ENCODE results near the gene DHX16. TPM values are rescaled to one million over a fixed set of nuclear protein-coding genes. Genes with fewer than 3 reads are reported as not detected.

Gene DHX16
- total RNA-seq, 1 experiment from 2014 or later: 34.8 TPM

DNA sequence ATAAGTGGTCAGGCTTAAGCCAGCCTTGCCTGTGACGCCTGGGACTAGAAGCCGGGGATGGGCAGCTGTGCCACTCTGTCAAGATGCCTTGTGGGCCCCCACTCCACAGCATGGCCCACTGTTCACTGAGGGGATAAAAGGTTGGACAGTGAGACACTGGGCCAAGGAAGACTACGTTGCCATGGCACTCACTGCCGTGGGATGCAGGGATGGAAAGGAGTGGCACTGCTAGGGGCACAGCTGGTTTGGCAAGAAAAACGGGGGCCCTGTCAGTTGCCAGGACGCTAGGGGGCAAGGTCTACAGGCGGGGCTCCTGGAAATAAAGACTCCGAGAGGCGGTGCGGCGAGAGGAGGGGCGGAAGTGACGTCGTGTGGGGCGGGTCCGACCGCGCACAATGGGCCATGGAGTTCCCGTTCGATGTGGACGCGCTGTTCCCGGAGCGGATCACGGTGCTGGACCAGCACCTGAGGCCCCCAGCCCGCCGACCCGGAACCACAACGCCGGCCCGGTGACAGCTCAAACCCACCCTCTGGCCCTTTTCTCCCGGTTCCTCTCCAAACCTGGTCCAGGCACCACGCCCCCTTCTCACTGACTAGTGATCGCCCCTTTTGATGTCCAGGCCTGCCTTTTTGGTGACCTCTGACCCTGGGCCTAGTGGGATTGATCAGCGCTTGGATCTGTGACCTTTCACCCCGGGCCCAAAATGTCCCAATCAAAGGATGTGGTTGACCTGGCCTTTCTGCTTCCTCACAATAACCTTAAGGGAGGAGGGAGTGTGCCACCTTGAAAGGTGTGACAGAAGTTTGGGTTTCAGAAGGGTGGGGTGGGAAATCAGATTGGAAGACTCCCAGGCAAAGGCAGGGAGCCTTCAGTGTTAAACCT is 46.1 kb downstream of the DHX16 start, which contains the start of gene ATAT1:
Gene ATAT1, plus strand, starts transcription at position 391 of the 883 bp plus-strand sequence.
- no peak within 1 kb of the TSS for H2BK20ac ChIP-seq (ENCODE audit: low read depth, low read length, poor library complexity, severe bottlenecking)
- H2BK5ac ChIP-seq (ENCODE audit: insufficient read length, low read length): no peak within 1 kb of the TSS
- H4K20me1 ChIP-seq (ENCODE audit: control insufficient read depth, insufficient read depth, insufficient read length): no peaks in the 10 kb centered on the region
- no peak within 1 kb of the TSS for H3K56ac ChIP-seq (ENCODE audit: insufficient read length, low read depth, low read length)
- Mint-ChIP-seq H3K36me3 (ENCODE audit: insufficient read depth in 1 of 3, low read depth in 3 of 3) (peaks cover 27 to 71% (median 67%) of the 10 kb centered on the region in 3 experiments; a peak in 6 of 7 replicates), H3K27ac (peak within 1 kb of the TSS; percentile 92 to 98 (median 98); a peak in 6 of 7 replicates), H3K27me3 (ENCODE audit: low read depth) (no peaks in the 10 kb centered on the region), H3K4me3 (peak within 1 kb of the TSS; percentile 90 to 95), H3K9me3 (no peaks in the 10 kb centered on the region; a peak in 1 of 5 replicates), H3K4me1 (peaks cover 14% of the 10 kb centered on the region in 2 experiments)
- H2BK120ac ChIP-seq (ENCODE audit: low read depth, low read length, poor library complexity, severe bottlenecking): no peak within 1 kb of the TSS
- TF ChIP-seq, protein P1, sequence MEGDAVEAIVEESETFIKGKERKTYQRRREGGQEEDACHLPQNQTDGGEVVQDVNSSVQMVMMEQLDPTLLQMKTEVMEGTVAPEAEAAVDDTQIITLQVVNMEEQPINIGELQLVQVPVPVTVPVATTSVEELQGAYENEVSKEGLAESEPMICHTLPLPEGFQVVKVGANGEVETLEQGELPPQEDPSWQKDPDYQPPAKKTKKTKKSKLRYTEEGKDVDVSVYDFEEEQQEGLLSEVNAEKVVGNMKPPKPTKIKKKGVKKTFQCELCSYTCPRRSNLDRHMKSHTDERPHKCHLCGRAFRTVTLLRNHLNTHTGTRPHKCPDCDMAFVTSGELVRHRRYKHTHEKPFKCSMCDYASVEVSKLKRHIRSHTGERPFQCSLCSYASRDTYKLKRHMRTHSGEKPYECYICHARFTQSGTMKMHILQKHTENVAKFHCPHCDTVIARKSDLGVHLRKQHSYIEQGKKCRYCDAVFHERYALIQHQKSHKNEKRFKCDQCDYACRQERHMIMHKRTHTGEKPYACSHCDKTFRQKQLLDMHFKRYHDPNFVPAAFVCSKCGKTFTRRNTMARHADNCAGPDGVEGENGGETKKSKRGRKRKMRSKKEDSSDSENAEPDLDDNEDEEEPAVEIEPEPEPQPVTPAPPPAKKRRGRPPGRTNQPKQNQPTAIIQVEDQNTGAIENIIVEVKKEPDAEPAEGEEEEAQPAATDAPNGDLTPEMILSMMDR (conservative IDR thresholded peaks at IDR 0.05): peak; percentile 55
- no peaks in the 10 kb centered on the region; the same call in 1 of the 2 replicates for H3K4me1 ChIP-seq (ENCODE audit: insufficient read depth, low read length)
- no peak within 1 kb of the TSS for H4K91ac ChIP-seq (ENCODE audit: insufficient read length, low read depth, low read length)
- H3K18ac ChIP-seq (ENCODE audit: insufficient read length, low read depth, low read length): peak within 1 kb of the TSS; percentile 15
- H4K8ac ChIP-seq (replicated peaks; ENCODE audit: insufficient read length, low read depth, low read length): no peak within 1 kb of the TSS
- H3K27me3 ChIP-seq (ENCODE audit: insufficient read depth, low read length): no peaks in the 10 kb centered on the region
- H2AFZ ChIP-seq (ENCODE audit: low read length): no peak within 1 kb of the TSS
- DNase-seq: peak; percentile 94
- H3K23me2 ChIP-seq (ENCODE audit: insufficient read length, low read depth, low read length, poor library complexity, severe bottlenecking): peaks cover 9% of the 10 kb centered on the region
- H2BK12ac ChIP-seq (ENCODE audit: insufficient read length, low read depth, low read length): no peak within 1 kb of the TSS
- peak within 1 kb of the TSS; percentile 78 for H3K4me2 ChIP-seq (ENCODE audit: insufficient read depth, insufficient read length, low read length)
- no peak within 1 kb of the TSS for H2AK5ac ChIP-seq (ENCODE audit: insufficient read length, low read length)
- no peaks in the 10 kb centered on the region for H3K79me2 ChIP-seq (ENCODE audit: insufficient read depth, low read length)
- H3K9me3 ChIP-seq (ENCODE audit: control insufficient read depth, low read depth, low read length): no peaks in the 10 kb centered on the region
- H3T11ph ChIP-seq (ENCODE audit: low read length): no peak within 1 kb of the TSS
- no peak within 1 kb of the TSS for H3K14ac ChIP-seq (ENCODE audit: insufficient read depth, low read length)
- H2BK15ac ChIP-seq (ENCODE audit: low read depth, low read length): no peak within 1 kb of the TSS
- no peak within 1 kb of the TSS for H4K5ac ChIP-seq (ENCODE audit: insufficient read length, low read depth, low read length)
- no peaks in the 10 kb centered on the region for H3K79me1 ChIP-seq (ENCODE audit: insufficient read depth, low read depth, low read length, poor library complexity, severe bottlenecking)
- WGBS (ENCODE audit: extremely low coverage, insufficient read length, low lambda C conversion rate): no CpG with 5 or more reads among the region's 36 CpGs
- no peak within 1 kb of the TSS for H3K4ac ChIP-seq (ENCODE audit: low read depth, low read length)
- H3K9ac ChIP-seq (ENCODE audit: extremely low read depth, insufficient read length, low read length): peak within 1 kb of the TSS; percentile 27
- no peak within 1 kb of the TSS for H3K27ac ChIP-seq (ENCODE audit: insufficient read length, low read depth, low read length)
- H3K23ac ChIP-seq (ENCODE audit: insufficient read length, low read depth, low read length): no peak within 1 kb of the TSS

All from H9 (cell line).